ENCODE results near the gene MADCAM1. TPM values are rescaled to one million over a fixed set of nuclear protein-coding genes. Genes with fewer than 3 reads are reported as not detected.
A peak's percentile ranks its signal among the peaks of the same experiment; 100 is the strongest.

MADCAM1 gene
- total and polyA plus RNA-seq, 7 donors: 0.08 to 1.8 (median 0.33) TPM

GRCh38 chr19:532561-533363 lies 36.5 kb downstream of the MADCAM1 start:
- ATAC-seq (peak; percentile 60 to 81 (median 68)), DNase-seq (peak; percentile 84 to 93)
- intact Hi-C loops (cut with DNase I): loop anchor here (1.0 to 5.0 kb wide), 2 partner anchors 40 kb away; partner anchors contain the start of gene BSG (in 2 of the 2)
- peak; percentile 39 for TF ChIP-seq CTCF (IDR thresholded peaks at IDR 0.05)
- H3K4me1 ChIP-seq: peaks cover 27% of the 10 kb centered on the region
- H3K4me3 ChIP-seq: peak overlapping the region; percentile 89
- H3K27me3 ChIP-seq (ENCODE audit: insufficient read depth in 3 of 3, low read length in 2 of 3): no peaks in the 10 kb centered on the region
- H3K9me3 ChIP-seq: no peaks in the 10 kb centered on the region
- WGBS, 3 donors: 0 to 1% (median 1%) methylated on average over 38 to 47 of the region's 47 CpGs
- H3K27ac ChIP-seq: peak overlapping the region; percentile 98
- H3K36me3 ChIP-seq (ENCODE audit: insufficient read depth in 1 of 2, low read depth in 1 of 2): peaks cover 0 to 21% of the 10 kb centered on the region in 2 donors

- intact Hi-C loops (cut with DNase I): loop anchor here in 1 of 2 donors (5.0 kb wide), 1 partner anchor 39 kb away; the partner anchor contains the start of gene BSG
These were observed 37.2 kb downstream of the MADCAM1 start for GRCh38 chr19:533364-534058.

GRCh38 chr19:534088-534487 lies 37.8 kb downstream of the MADCAM1 start:
- WGBS, 3 donors: 69 to 71% (median 69%) methylated on average over 14 of the region's 14 CpGs
- TF ChIP-seq CTCF (IDR thresholded peaks at IDR 0.05): no peak
- no peak for ATAC-seq
- intact Hi-C loops (cut with DNase I): loop anchor here in 1 of 2 donors (5.0 kb wide), 1 partner anchor 38 kb away; the partner anchor contains the start of gene BSG
- H3K27ac ChIP-seq: peak overlapping the region; percentile 98
- H3K27me3 ChIP-seq (ENCODE audit: insufficient read depth in 3 of 3, low read length in 2 of 3): no peaks in the 10 kb centered on the region
- peaks cover 0 to 34% of the 10 kb centered on the region in 2 donors for H3K36me3 ChIP-seq (ENCODE audit: insufficient read depth in 1 of 2, low read depth in 1 of 2)
- H3K4me1 ChIP-seq: peaks cover 36% of the 10 kb centered on the region
- H3K4me3 ChIP-seq: peak overlapping the region; percentile 89
- H3K9me3 ChIP-seq: no peaks in the 10 kb centered on the region
- DNase-seq: no peak

More at GRCh38 chr19:533364-534058, 37.2 kb downstream of the MADCAM1 start:
- DNase-seq (no peak), ATAC-seq (no peak)
- H3K9me3 ChIP-seq: no peaks in the 10 kb centered on the region
- peak overlapping the region; percentile 98 for H3K27ac ChIP-seq
- H3K36me3 ChIP-seq (ENCODE audit: insufficient read depth in 1 of 2, low read depth in 1 of 2): peaks cover 0 to 28% of the 10 kb centered on the region in 2 donors
- WGBS, 3 donors: 14 to 26% (median 16%) methylated on average over 24 to 25 of the region's 25 CpGs
- peak overlapping the region; percentile 89 for H3K4me3 ChIP-seq
- peaks cover 31% of the 10 kb centered on the region for H3K4me1 ChIP-seq
- no peak for TF ChIP-seq CTCF (IDR thresholded peaks at IDR 0.05)
- no peaks in the 10 kb centered on the region for H3K27me3 ChIP-seq (ENCODE audit: insufficient read depth in 3 of 3, low read length in 2 of 3)

GRCh38 chr19:535017-535835 lies 38.9 kb downstream of the MADCAM1 start:
- peaks cover 36% of the 10 kb centered on the region for H3K4me1 ChIP-seq
- ATAC-seq: peak; percentile 5 to 36 (median 26)
- TF ChIP-seq CTCF (IDR thresholded peaks at IDR 0.05): no peak

More at GRCh38 chr19:535017-535835, 38.9 kb downstream of the MADCAM1 start:
- H3K27ac ChIP-seq: peak overlapping the region; percentile 49
- H3K27me3 ChIP-seq (ENCODE audit: insufficient read depth in 3 of 3, low read length in 2 of 3): no peaks in the 10 kb centered on the region
- H3K4me3 ChIP-seq: peak overlapping the region; percentile 20
- DNase-seq: peak in 1 of 2 donors; percentile 69
- H3K9me3 ChIP-seq: no peaks in the 10 kb centered on the region
- peaks cover 0 to 41% of the 10 kb centered on the region in 2 donors for H3K36me3 ChIP-seq (ENCODE audit: insufficient read depth in 1 of 2, low read depth in 1 of 2)
- intact Hi-C loops (cut with DNase I): no loop called here
- WGBS, 3 donors: 36 to 50% (median 43%) methylated on average over 16 of the region's 16 CpGs

All from psoas muscle (tissue), 8 donors.